Neural progenitor cell (in vitro differentiated cells): Measurements from ENCODE around the gene SFSWAP.

ENCODE experiments used
- EZH2 ChIP-seq: fragments of 200-600 bp; sonication (generic); IDR thresholded peaks from 2 replicates; pipeline ENCODE4 v1.6.1; 2017; ENCODE audit warnings: antibody characterized with exemption, mild to moderate bottlenecking, moderate library complexity
- TF ChIP-seq, protein P1 (sequence below): fragments of 200-600 bp; sonication (generic); IDR thresholded peaks from 2 replicates; pipeline ENCODE4 v1.5.1; 2017; ENCODE audit warnings: antibody characterized with exemption, mild to moderate bottlenecking

DNA sequence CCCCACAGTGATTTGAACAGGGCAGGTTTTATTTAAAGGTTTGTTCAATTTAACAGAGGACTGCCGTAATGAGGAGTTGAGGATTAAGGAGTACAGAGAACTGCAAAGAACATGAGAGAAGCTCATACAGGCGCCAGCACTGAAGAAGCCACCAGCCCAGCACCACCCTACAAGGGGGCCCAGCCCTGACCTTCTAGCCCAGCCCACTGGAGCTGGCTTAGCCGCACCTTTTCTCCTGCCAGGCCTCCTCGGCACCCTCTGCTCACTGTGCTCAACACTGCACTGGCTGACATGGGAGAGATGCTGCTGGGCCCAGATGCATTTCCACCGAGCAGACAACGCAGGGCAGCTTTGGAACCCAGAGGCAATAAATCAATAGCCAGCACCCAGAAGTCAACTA, 36.5 kb upstream of the SFSWAP start:
- TF ChIP-seq, protein P1, sequence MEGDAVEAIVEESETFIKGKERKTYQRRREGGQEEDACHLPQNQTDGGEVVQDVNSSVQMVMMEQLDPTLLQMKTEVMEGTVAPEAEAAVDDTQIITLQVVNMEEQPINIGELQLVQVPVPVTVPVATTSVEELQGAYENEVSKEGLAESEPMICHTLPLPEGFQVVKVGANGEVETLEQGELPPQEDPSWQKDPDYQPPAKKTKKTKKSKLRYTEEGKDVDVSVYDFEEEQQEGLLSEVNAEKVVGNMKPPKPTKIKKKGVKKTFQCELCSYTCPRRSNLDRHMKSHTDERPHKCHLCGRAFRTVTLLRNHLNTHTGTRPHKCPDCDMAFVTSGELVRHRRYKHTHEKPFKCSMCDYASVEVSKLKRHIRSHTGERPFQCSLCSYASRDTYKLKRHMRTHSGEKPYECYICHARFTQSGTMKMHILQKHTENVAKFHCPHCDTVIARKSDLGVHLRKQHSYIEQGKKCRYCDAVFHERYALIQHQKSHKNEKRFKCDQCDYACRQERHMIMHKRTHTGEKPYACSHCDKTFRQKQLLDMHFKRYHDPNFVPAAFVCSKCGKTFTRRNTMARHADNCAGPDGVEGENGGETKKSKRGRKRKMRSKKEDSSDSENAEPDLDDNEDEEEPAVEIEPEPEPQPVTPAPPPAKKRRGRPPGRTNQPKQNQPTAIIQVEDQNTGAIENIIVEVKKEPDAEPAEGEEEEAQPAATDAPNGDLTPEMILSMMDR: no peak
- TF ChIP-seq EZH2: no peak
